ENCODE data around the gene DMRTA2.

DNA sequence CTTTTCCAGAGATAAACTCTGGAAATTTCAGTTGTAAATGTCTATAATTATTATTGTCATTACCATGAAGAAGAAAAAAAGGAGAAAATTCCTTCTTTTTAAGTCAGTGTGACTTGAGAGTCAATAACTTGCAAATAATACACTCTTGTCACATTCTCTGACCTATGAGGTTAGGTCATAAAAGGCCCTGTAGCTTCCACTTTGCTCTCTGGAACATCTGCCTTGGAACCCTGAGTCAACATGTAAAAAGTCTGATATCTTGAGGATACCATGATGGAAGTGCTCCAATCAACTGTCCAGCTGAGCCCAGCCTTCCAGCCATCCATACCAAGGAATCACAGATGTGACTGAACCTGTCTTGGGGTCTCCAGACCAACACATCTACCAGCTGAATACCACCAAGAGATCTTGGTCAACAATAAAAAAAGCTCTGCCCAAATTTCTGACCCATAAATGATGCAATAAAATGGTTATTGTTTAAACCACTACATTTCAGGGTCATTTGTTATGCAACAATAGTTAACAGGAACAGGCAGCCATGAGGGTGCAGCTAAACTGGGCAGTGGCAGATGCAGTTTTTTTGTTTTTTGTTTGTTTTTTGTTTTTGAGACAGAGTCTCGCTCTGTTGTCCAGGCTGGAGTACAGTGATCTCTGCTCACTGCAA is 10.3 kb downstream of the DMRTA2 start:
- TF ChIP-seq, protein P1, sequence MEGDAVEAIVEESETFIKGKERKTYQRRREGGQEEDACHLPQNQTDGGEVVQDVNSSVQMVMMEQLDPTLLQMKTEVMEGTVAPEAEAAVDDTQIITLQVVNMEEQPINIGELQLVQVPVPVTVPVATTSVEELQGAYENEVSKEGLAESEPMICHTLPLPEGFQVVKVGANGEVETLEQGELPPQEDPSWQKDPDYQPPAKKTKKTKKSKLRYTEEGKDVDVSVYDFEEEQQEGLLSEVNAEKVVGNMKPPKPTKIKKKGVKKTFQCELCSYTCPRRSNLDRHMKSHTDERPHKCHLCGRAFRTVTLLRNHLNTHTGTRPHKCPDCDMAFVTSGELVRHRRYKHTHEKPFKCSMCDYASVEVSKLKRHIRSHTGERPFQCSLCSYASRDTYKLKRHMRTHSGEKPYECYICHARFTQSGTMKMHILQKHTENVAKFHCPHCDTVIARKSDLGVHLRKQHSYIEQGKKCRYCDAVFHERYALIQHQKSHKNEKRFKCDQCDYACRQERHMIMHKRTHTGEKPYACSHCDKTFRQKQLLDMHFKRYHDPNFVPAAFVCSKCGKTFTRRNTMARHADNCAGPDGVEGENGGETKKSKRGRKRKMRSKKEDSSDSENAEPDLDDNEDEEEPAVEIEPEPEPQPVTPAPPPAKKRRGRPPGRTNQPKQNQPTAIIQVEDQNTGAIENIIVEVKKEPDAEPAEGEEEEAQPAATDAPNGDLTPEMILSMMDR (IDR thresholded peaks at IDR 0.05), result no peak
- TF ChIP-seq POLR2AphosphoS5 (IDR thresholded peaks at IDR 0.05; ENCODE audit: insufficient read depth in 1 of 2, low read depth in 1 of 2) (no peak), POLR2A (IDR thresholded peaks at IDR 0.05) (no peak)
